Trophoblast cell (in vitro differentiated cells and primary cell): ENCODE measurements around the gene UBE2QL1.

ENCODE experiments used
- DNase-seq, 2 donors: peaks; one replicate each; pipeline ENCODE4 v3.0.0-alpha.2; 2016
- H2AFZ ChIP-seq: 2 replicates; pipeline ENCODE4 v1.6.1; 2013; ENCODE audit warnings: low read length, moderate library complexity, mild to moderate bottlenecking; ENCODE audit not compliant: insufficient read depth, poor library complexity
- H2AK5ac ChIP-seq: 2 replicates; pipeline ENCODE4 v1.6.1; 2013; ENCODE audit warnings: mild to moderate bottlenecking, low read length
- H2BK120ac ChIP-seq: 2 replicates; pipeline ENCODE4 v1.6.1; 2013; ENCODE audit warnings: low read length, mild to moderate bottlenecking, moderate library complexity; ENCODE audit not compliant: insufficient read depth, poor library complexity
- H2BK12ac ChIP-seq: 2 replicates; pipeline ENCODE4 v1.6.1; 2013; ENCODE audit warnings: mild to moderate bottlenecking, low read length, moderate library complexity
- H2BK5ac ChIP-seq: 2 replicates; pipeline ENCODE4 v1.6.1; 2013; ENCODE audit warnings: low read length, low read depth, moderate library complexity, mild to moderate bottlenecking; ENCODE audit not compliant: poor library complexity
- H3K14ac ChIP-seq: 2 replicates; pipeline ENCODE4 v1.6.1; 2013; ENCODE audit warnings: mild to moderate bottlenecking, low read length
- H3K18ac ChIP-seq: 2 replicates; pipeline ENCODE4 v1.6.1; 2013; ENCODE audit warnings: mild to moderate bottlenecking, low read length
- H3K23ac ChIP-seq: 2 replicates; pipeline ENCODE4 v1.6.1; 2013; ENCODE audit warnings: low read length
- H3K27ac ChIP-seq: 2 replicates; pipeline ENCODE4 v1.5.1; 2013; ENCODE audit warnings: low read depth, mild to moderate bottlenecking, inconsistent platforms, low read length, moderate library complexity
- H3K27me3 ChIP-seq: 2 replicates; pipeline ENCODE4 v1.6.1; 2013; ENCODE audit warnings: inconsistent platforms, mild to moderate bottlenecking, low read length, moderate library complexity; ENCODE audit not compliant: insufficient read depth
- H3K36me3 ChIP-seq, 2 experiments: 1 replicate in 1 of 2; 2 replicates in 1 of 2; pipeline ENCODE4 v1.6.1; 2013; ENCODE audit warnings: low read length in 2 of 2, mild to moderate bottlenecking in 2 of 2, moderate library complexity in 1 of 2; ENCODE audit not compliant: insufficient read depth in 2 of 2, control insufficient read depth in 1 of 2
- H3K4ac ChIP-seq: 2 replicates; pipeline ENCODE4 v1.6.1; 2013; ENCODE audit warnings: low read depth, mild to moderate bottlenecking, low read length, moderate library complexity
- H3K4me1 ChIP-seq, 2 experiments: 1 replicate in 1 of 2; 2 replicates in 1 of 2; pipeline ENCODE4 v1.6.1; 2013; ENCODE audit warnings: low read length in 2 of 2, mild to moderate bottlenecking in 2 of 2, moderate library complexity in 1 of 2; ENCODE audit not compliant: insufficient read depth in 2 of 2, control insufficient read depth in 1 of 2
- H3K4me2 ChIP-seq: 2 replicates; pipeline ENCODE4 v1.6.1; 2013; ENCODE audit warnings: inconsistent platforms, mild to moderate bottlenecking, low read length, moderate library complexity
- H3K4me3 ChIP-seq: 2 replicates; pipeline ENCODE4 v1.5.1; 2013; ENCODE audit warnings: mild to moderate bottlenecking, low read depth, low read length, inconsistent platforms
- H3K79me1 ChIP-seq: one replicate; pipeline ENCODE4 v1.6.1; 2013; ENCODE audit warnings: low read length
- H3K79me2 ChIP-seq: 2 replicates; pipeline ENCODE4 v1.6.1; 2013; ENCODE audit warnings: low read length, mild to moderate bottlenecking; ENCODE audit not compliant: control insufficient read depth, insufficient read depth, poor library complexity
- H3K9ac ChIP-seq: 2 replicates; pipeline ENCODE4 v1.6.1; 2013; ENCODE audit warnings: mild to moderate bottlenecking, low read length
- H3K9me3 ChIP-seq: 2 replicates; pipeline ENCODE4 v1.6.1; 2013; ENCODE audit warnings: low read depth, mild to moderate bottlenecking, control low read depth, inconsistent platforms, low read length; ENCODE audit not compliant: insufficient read depth
- H4K12ac ChIP-seq: 2 replicates; pipeline ENCODE4 v1.6.1; 2013; ENCODE audit warnings: low read depth, mild to moderate bottlenecking, low read length, moderate library complexity
- H4K8ac ChIP-seq: 2 replicates; pipeline ENCODE4 v1.6.1; 2013; ENCODE audit warnings: low read depth, mild to moderate bottlenecking, low read length, moderate library complexity
- H4K91ac ChIP-seq: one replicate; pipeline ENCODE4 v1.6.1; 2013; ENCODE audit warnings: low read depth, mild to moderate bottlenecking, low read length, moderate library complexity
- WGBS: extraction: QIAGEN DNeasy Blood & Tissue Kit; methylation state at CpG from one replicate; pipeline ENCODE4 v1.1.7; 2013; ENCODE audit warnings: missing lambda C conversion rate; ENCODE audit not compliant: insufficient read length, insufficient coverage; ENCODE audit errors: extremely low coverage; 5-methylcytosine and 5-hydroxymethylcytosine counted together

Gene UBE2QL1

DNA sequence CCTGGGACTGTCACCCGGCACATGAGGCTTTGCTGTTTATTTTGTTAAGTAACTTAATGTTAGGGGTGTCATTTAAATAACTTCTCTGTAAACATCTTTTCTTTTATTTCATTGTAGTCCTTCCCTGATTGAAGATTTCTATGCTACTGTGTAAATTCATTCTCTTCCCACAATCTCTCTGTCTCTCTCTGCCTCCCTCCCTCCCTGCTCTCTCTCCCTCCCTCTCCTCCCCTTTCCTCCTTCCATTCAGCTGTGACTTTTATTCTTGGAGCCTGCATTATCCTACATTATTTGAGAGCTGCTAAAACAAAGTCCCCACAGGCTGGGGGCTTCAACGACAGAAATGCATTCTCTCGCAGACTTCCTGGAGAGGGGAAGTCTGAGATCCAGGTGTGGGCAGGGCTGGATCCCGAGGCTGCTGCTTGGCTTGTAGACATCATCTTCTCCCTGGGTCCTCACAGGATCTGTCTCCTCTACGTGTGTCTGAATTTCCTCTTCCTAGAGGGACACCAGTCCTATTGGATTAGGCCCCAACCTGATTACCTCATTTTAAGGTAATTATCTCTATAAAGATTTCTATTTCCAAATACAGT is 18.4 kb downstream of the UBE2QL1 start:
- H4K91ac ChIP-seq = no peak overlapping the region
- no peak overlapping the region for H4K12ac ChIP-seq
- H2BK120ac ChIP-seq = no peak overlapping the region

GRCh38 chr5:6467591-6467990 is 18.9 kb downstream of the UBE2QL1 start:
- Histone ChIP-seq H4K12ac (no peak overlapping the region), H3K27ac (no peak overlapping the region), H4K8ac (no peak overlapping the region), H2BK120ac (no peak overlapping the region), H3K79me2 (no peaks in the 10 kb centered on the region), H3K23ac (no peak overlapping the region), H2AK5ac (no peak overlapping the region), H3K9ac (no peak overlapping the region), H3K4me1 (no peaks in the 10 kb centered on the region), H4K91ac (no peak overlapping the region), H3K4me2 (no peak overlapping the region), H2BK12ac (no peak overlapping the region), H3K18ac (no peak overlapping the region), H2AFZ (no peak overlapping the region), H3K79me1 (no peaks in the 10 kb centered on the region), H3K4me3 (no peak overlapping the region), H3K9me3 (peaks cover 3% of the 10 kb centered on the region), H3K27me3 (no peaks in the 10 kb centered on the region), H3K36me3 (no peaks in the 10 kb centered on the region), H3K4ac (no peak overlapping the region), H2BK5ac (no peak overlapping the region), H3K14ac (no peak overlapping the region)
- WGBS = no CpG with 5 or more reads among the region's 10 CpGs
- DNase-seq = no peak

More for the DNA sequence above, 18.4 kb downstream of the UBE2QL1 start:
- Histone ChIP-seq H3K4me1 (no peaks in the 10 kb centered on the region), H3K18ac (no peak overlapping the region), H2AK5ac (no peak overlapping the region), H2BK5ac (no peak overlapping the region), H3K79me1 (no peaks in the 10 kb centered on the region), H3K9me3 (peaks cover 3% of the 10 kb centered on the region), H3K36me3 (no peaks in the 10 kb centered on the region), H3K79me2 (no peaks in the 10 kb centered on the region), H3K4me3 (no peak overlapping the region), H2BK12ac (no peak overlapping the region), H3K23ac (no peak overlapping the region), H3K27me3 (no peaks in the 10 kb centered on the region), H3K14ac (no peak overlapping the region), H4K8ac (no peak overlapping the region), H3K9ac (no peak overlapping the region), H2AFZ (no peak overlapping the region), H3K4ac (no peak overlapping the region), H3K4me2 (no peak overlapping the region), H3K27ac (no peak overlapping the region)
- WGBS = no CpG with 5 or more reads among the region's 5 CpGs
- DNase-seq = no peak

DNA sequence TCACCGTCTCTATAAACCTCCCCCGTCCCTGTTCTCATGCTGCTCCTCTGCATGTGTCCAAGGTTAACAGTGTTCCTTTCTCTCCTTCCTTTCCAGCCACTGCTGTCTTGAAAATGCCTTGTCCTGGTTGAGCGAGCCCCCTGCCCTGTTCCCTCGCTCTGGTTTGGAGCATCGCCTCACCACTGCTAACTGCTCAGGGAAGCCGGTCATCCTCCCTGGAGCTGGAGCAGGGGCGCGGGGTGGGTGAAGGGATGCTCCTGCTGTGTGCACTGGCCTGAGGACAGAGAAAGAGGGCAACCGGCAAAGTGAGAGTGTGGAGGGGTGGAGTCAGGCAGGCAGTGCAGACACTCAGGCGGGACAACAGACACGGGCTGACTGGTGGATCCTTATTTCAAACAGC is 19.4 kb downstream of the UBE2QL1 start:
- Histone ChIP-seq H3K9me3 (peaks cover 3% of the 10 kb centered on the region), H3K4me3 (no peak overlapping the region), H4K12ac (no peak overlapping the region), H2BK120ac (no peak overlapping the region), H3K36me3 (no peaks in the 10 kb centered on the region), H2AFZ (no peak overlapping the region), H4K91ac (no peak overlapping the region), H2AK5ac (no peak overlapping the region), H3K4ac (no peak overlapping the region), H4K8ac (no peak overlapping the region), H3K23ac (no peak overlapping the region), H2BK12ac (no peak overlapping the region), H3K9ac (no peak overlapping the region), H3K14ac (no peak overlapping the region), H3K27me3 (no peaks in the 10 kb centered on the region), H2BK5ac (no peak overlapping the region), H3K27ac (no peak overlapping the region), H3K79me2 (no peaks in the 10 kb centered on the region), H3K4me1 (no peaks in the 10 kb centered on the region), H3K18ac (no peak overlapping the region), H3K4me2 (no peak overlapping the region), H3K79me1 (no peaks in the 10 kb centered on the region)
- DNase-seq = no peak
- WGBS = no CpG with 5 or more reads among the region's 11 CpGs

DNA sequence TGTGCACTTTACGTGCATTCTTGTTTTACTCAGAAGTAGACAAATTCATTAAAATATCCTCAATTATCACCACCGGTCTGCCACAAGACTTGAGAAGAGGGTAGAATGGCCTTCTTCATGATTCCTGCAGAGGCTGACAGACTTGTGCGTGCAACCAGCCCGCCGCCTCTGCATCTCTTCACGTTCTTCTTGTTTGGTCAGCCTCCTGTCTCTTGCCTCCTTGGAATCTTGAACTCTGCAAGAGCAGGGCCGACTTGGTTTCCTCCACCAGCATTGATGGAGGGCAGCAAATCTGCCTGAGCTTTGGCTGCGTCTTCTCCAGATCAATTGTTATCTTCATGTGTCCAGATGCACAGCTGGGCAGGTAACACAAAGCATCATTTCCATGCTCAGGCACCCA is 20.2 kb downstream of the UBE2QL1 start:
- H3K79me1 ChIP-seq = no peaks in the 10 kb centered on the region
- H3K14ac ChIP-seq = no peak overlapping the region
- H4K8ac ChIP-seq = no peak overlapping the region
- H3K4ac ChIP-seq = no peak overlapping the region
- WGBS = no CpG with 5 or more reads among the region's 8 CpGs
- no peak overlapping the region for H3K4me3 ChIP-seq
- H3K9me3 ChIP-seq = peaks cover 3% of the 10 kb centered on the region
- no peak overlapping the region for H4K91ac ChIP-seq
- no peaks in the 10 kb centered on the region for H3K4me1 ChIP-seq
- no peak overlapping the region for H2AFZ ChIP-seq
- H3K27me3 ChIP-seq = no peaks in the 10 kb centered on the region
- H2BK5ac ChIP-seq = no peak overlapping the region
- H3K36me3 ChIP-seq = no peaks in the 10 kb centered on the region
- H3K18ac ChIP-seq = no peak overlapping the region
- no peak overlapping the region for H3K4me2 ChIP-seq
- H2BK120ac ChIP-seq = no peak overlapping the region
- no peak overlapping the region for H2BK12ac ChIP-seq
- no peak overlapping the region for H3K23ac ChIP-seq
- no peak overlapping the region for H3K9ac ChIP-seq
- no peak overlapping the region for H4K12ac ChIP-seq
- no peaks in the 10 kb centered on the region for H3K79me2 ChIP-seq
- no peak overlapping the region for H3K27ac ChIP-seq
- no peak overlapping the region for H2AK5ac ChIP-seq
- no peak for DNase-seq
